CD14-positive monocyte (primary cell): ENCODE results near the gene DNAJB8. TPM values are rescaled to one million over a fixed set of nuclear protein-coding genes. Genes with fewer than 3 reads are reported as not detected.

Experiments
- DNase-seq, 3 donors: peaks; one replicate each; pipeline ENCODE4 v3.0.0-alpha.2; 2011 to 2022
- H2AFZ ChIP-seq: 2 replicates; pipeline ENCODE4 v1.6.0; 2012; ENCODE audit warnings: mild to moderate bottlenecking, low read depth, low read length, inconsistent platforms; ENCODE audit not compliant: insufficient read depth, poor library complexity, severe bottlenecking
- H3K27ac ChIP-seq, 2 donors: 1 replicate in 1 of 2; 2 replicates in 1 of 2; pipeline ENCODE4 v1.5.1; 2012 to 2013; ENCODE audit warnings: low read length in 2 of 2, control low read depth in 1 of 2, inconsistent platforms in 1 of 2, low read depth in 1 of 2, mild to moderate bottlenecking in 1 of 2
- H3K27me3 ChIP-seq, 2 donors: one replicate each; pipeline versions ENCODE4 v1.6.0 to v1.6.1; 2011 to 2013; ENCODE audit warnings: low read length in 2 of 2; ENCODE audit not compliant: control insufficient read depth in 2 of 2, insufficient read depth in 2 of 2
- H3K36me3 ChIP-seq, 2 donors: replicated peaks in 1 of 2; 1 replicate in 1 of 2; 2 replicates in 1 of 2; pipeline versions ENCODE4 v1.5.1 to v1.6.1; 2012 to 2013; ENCODE audit warnings: low read length in 2 of 2, control low read depth in 1 of 2, inconsistent platforms in 1 of 2, mild to moderate bottlenecking in 1 of 2; ENCODE audit not compliant: insufficient read depth in 2 of 2, control insufficient read depth in 1 of 2
- H3K4me1 ChIP-seq, 2 donors: 1 replicate in 1 of 2; 2 replicates in 1 of 2; pipeline versions ENCODE4 v1.5.1 to v1.6.1; 2012 to 2013; ENCODE audit warnings: low read length in 2 of 2, control low read depth in 1 of 2, inconsistent platforms in 1 of 2, mild to moderate bottlenecking in 1 of 2, moderate library complexity in 1 of 2; ENCODE audit not compliant: insufficient read depth in 2 of 2, control insufficient read depth in 1 of 2
- H3K4me2 ChIP-seq: replicated peaks from 2 replicates; pipeline ENCODE3; 2012; ENCODE audit warnings: low read length, moderate library complexity, mild to moderate bottlenecking; ENCODE audit not compliant: poor library complexity, severe bottlenecking; ENCODE audit errors: extremely low read depth
- H3K4me3 ChIP-seq, 3 experiments: fragments of 200-600 bp in 1 of 3; sonication (generic) in 1 of 3; replicated peaks in 1 of 3; 1 replicate in 2 of 3; 2 replicates in 1 of 3; pipeline ENCODE4 v1.5.1; 2011 to 2013; ENCODE audit warnings: low read length in 3 of 3, mild to moderate bottlenecking in 3 of 3, control low read depth in 2 of 3, low read depth in 2 of 3, inconsistent platforms in 1 of 3, moderate library complexity in 1 of 3
- H3K79me2 ChIP-seq: 2 replicates; pipeline ENCODE4 v1.6.0; 2012; ENCODE audit warnings: mild to moderate bottlenecking, control low read depth, inconsistent platforms, low read length, moderate library complexity; ENCODE audit not compliant: insufficient read depth
- H3K9ac ChIP-seq: 2 replicates; pipeline ENCODE4 v1.6.0; 2017; ENCODE audit warnings: low read length, mild to moderate bottlenecking; ENCODE audit not compliant: insufficient read depth, poor library complexity, severe bottlenecking
- H3K9me3 ChIP-seq, 2 donors: replicated peaks in 1 of 2; 1 replicate in 1 of 2; 2 replicates in 1 of 2; pipeline versions ENCODE4 v1.5.1 to v1.6.1; 2012 to 2013; ENCODE audit warnings: low read length in 2 of 2, control low read depth in 1 of 2; ENCODE audit not compliant: control insufficient read depth in 1 of 2, insufficient read depth in 1 of 2
- H4K20me1 ChIP-seq: 2 replicates; pipeline ENCODE4 v1.6.0; 2012; ENCODE audit warnings: mild to moderate bottlenecking, low read length, control low read depth, moderate library complexity; ENCODE audit not compliant: insufficient read depth
- H3K27ac Mint-ChIP-seq, 7 donors: one replicate each; pipeline ENCODE4 v1.8.0; 2020; ENCODE audit warnings: mild to moderate bottlenecking in 7 of 7, mixed read lengths in 7 of 7, moderate library complexity in 6 of 7, inconsistent platforms in 2 of 7
- H3K27me3 Mint-ChIP-seq, 3 donors: one replicate each; pipeline ENCODE4 v1.8.0; 2021 to 2022; ENCODE audit warnings: low read depth in 3 of 3, mild to moderate bottlenecking in 3 of 3, mixed read lengths in 3 of 3, moderate library complexity in 3 of 3, inconsistent platforms in 1 of 3
- H3K36me3 Mint-ChIP-seq, 2 donors: one replicate each; pipeline ENCODE4 v1.8.0; 2020; ENCODE audit warnings: mixed read lengths in 2 of 2, inconsistent platforms in 1 of 2, mild to moderate bottlenecking in 1 of 2
- H3K4me1 Mint-ChIP-seq: one replicate; pipeline ENCODE4 v1.8.0; 2020; ENCODE audit warnings: mild to moderate bottlenecking, mixed read lengths
- H3K4me3 Mint-ChIP-seq, 2 donors: one replicate each; pipeline ENCODE4 v1.8.0; 2020; ENCODE audit warnings: mild to moderate bottlenecking in 2 of 2, mixed read lengths in 2 of 2, moderate library complexity in 1 of 2
- H3K9me3 Mint-ChIP-seq, 7 donors: one replicate each; pipeline ENCODE4 v1.8.0; 2020 to 2022; ENCODE audit warnings: mixed read lengths in 7 of 7, mild to moderate bottlenecking in 6 of 7, moderate library complexity in 6 of 7, inconsistent platforms in 2 of 7
- CTCF ChIP-seq: fragments of 200-600 bp; IDR thresholded peaks from one replicate; pipeline ENCODE4 v1.8.0; 2022; ENCODE audit warnings: antibody characterized with exemption, mild to moderate bottlenecking
- WGBS: methylation state at CpG from one replicate; pipeline ENCODE4 v1.1.5; 2013; ENCODE audit warnings: missing lambda C conversion rate; ENCODE audit not compliant: insufficient coverage; 5-methylcytosine and 5-hydroxymethylcytosine counted together
- intact Hi-C, 2 donors: fragments of 100-400 bp; cut with micrococcal nuclease; formaldehyde crosslinking; loops; one replicate each; pipeline versions ENCODE4 v1.15.0 to v1.15.1; 2023
- polyA plus RNA-seq, 3 donors: library from polyadenylated mRNA; depleted of rRNA in 1 of 3; unstranded in 2 of 3; stranded (reverse) in 1 of 3; fragments of 300-500 nt in 2 of 3; fragments of >200 nt in 1 of 3; fragmentation: Illumina TruSeq in 2 of 3; gene quantifications; 1 replicate in 2 of 3; 2 replicates in 1 of 3; pipeline ENCODE4 v1.2.3, GENCODE V29; 2012 to 2021

DNAJB8 gene
- polyA plus RNA-seq, 3 donors = not detected

- no peak overlapping the region for H3K27ac Mint-ChIP-seq
- Histone ChIP-seq H3K79me2 (no peaks in the 10 kb centered on the region), H3K4me1 (no peaks in the 10 kb centered on the region), H2AFZ (no peak overlapping the region), H3K36me3 (no peaks in the 10 kb centered on the region), H3K9ac (no peak overlapping the region), H3K27ac (no peak overlapping the region), H4K20me1 (no peaks in the 10 kb centered on the region), H3K9me3 (no peaks in the 10 kb centered on the region), H3K4me3 (no peak overlapping the region), H3K4me2 (no peak overlapping the region), H3K27me3 (no peaks in the 10 kb centered on the region)
- H3K4me1 Mint-ChIP-seq = no peaks in the 10 kb centered on the region
- no peak for TF ChIP-seq CTCF
- no peak for DNase-seq
- WGBS = 84% methylated on average over 4 of the region's 7 CpGs
- H3K36me3 Mint-ChIP-seq = no peaks in the 10 kb centered on the region
- H3K4me3 Mint-ChIP-seq = no peak overlapping the region
- H3K27me3 Mint-ChIP-seq = peaks cover 3 to 30% (median 13%) of the 10 kb centered on the region in 3 donors
- peaks cover 0 to 2% (median 0%) of the 10 kb centered on the region in 7 donors for H3K9me3 Mint-ChIP-seq
- intact Hi-C loops = no loop called here
Measured at GRCh38 chr3:128464188-128464587, 2.5 kb downstream of the DNAJB8 start.

DNA sequence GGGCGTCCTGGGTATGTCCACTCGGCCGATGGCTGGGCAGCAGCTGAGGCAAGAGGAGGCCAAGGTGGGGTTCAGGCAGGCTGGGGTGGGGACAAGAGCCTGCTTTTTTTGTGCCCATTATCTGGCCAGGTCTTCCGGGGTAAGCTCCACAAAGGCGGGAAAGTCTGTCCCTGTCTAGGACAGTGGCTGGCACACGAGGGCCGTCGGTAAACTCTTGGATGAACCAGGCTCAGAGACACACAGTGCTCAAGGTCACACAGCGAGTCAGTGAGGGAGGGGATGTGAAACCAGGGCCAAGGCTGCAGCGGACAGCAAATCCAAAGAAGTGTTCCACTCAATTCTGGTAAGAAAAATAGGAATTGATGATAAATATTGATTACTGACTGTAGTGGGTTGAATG lies 2.9 kb downstream of the DNAJB8 start:
- H3K9me3 ChIP-seq = no peaks in the 10 kb centered on the region
- no peaks in the 10 kb centered on the region for H4K20me1 ChIP-seq
- no peaks in the 10 kb centered on the region for H3K4me1 ChIP-seq
- no peak overlapping the region for H3K9ac ChIP-seq
- intact Hi-C loops = no loop called here
- no peak overlapping the region for H3K27ac Mint-ChIP-seq
- 91% methylated on average over 10 of the region's 10 CpGs for WGBS
- no peaks in the 10 kb centered on the region for H3K36me3 Mint-ChIP-seq
- no peak overlapping the region for H3K27ac ChIP-seq
- H3K9me3 Mint-ChIP-seq = peaks cover 0 to 2% (median 0%) of the 10 kb centered on the region in 7 donors
- no peaks in the 10 kb centered on the region for H3K36me3 ChIP-seq
- no peak overlapping the region for H2AFZ ChIP-seq
- peaks cover 3 to 30% (median 12%) of the 10 kb centered on the region in 3 donors for H3K27me3 Mint-ChIP-seq
- H3K4me1 Mint-ChIP-seq = no peaks in the 10 kb centered on the region
- no peaks in the 10 kb centered on the region for H3K79me2 ChIP-seq
- no peak for DNase-seq
- H3K4me3 Mint-ChIP-seq = no peak overlapping the region
- no peak overlapping the region for H3K4me2 ChIP-seq
- H3K4me3 ChIP-seq = no peak overlapping the region
- H3K27me3 ChIP-seq = no peaks in the 10 kb centered on the region
- TF ChIP-seq CTCF = no peak
